ENCODE data around the gene ZBTB32. TPM values are rescaled to one million over a fixed set of nuclear protein-coding genes. Genes with fewer than 3 reads are reported as not detected.

ZBTB32 gene
- total RNA-seq, 1 donor from 2014 or later: 234 TPM

- peak; percentile 93 for DNase-seq (ENCODE audit: low spot score)
- H3K36me3 Mint-ChIP-seq (ENCODE audit: low read depth): no peaks in the 10 kb centered on the region
- H3K27ac Mint-ChIP-seq: peak overlapping the region; percentile 91
- peaks cover 11% of the 10 kb centered on the region for H3K4me1 Mint-ChIP-seq (ENCODE audit: low read depth)
- H3K27me3 Mint-ChIP-seq (ENCODE audit: low read depth): no peaks in the 10 kb centered on the region
- peak overlapping the region; percentile 91 for H3K4me3 Mint-ChIP-seq (ENCODE audit: low read depth)
- intact Hi-C loops (cut with micrococcal nuclease): loop anchor here (1.0 to 2.0 kb wide), 3 partner anchors 9 to 42 kb away; no protein-coding TSS in a partner anchor
- H3K9me3 Mint-ChIP-seq: no peaks in the 10 kb centered on the region
Measured at GRCh38 chr19:35702223-35703012, 1.9 kb upstream of the ZBTB32 start.

DNA sequence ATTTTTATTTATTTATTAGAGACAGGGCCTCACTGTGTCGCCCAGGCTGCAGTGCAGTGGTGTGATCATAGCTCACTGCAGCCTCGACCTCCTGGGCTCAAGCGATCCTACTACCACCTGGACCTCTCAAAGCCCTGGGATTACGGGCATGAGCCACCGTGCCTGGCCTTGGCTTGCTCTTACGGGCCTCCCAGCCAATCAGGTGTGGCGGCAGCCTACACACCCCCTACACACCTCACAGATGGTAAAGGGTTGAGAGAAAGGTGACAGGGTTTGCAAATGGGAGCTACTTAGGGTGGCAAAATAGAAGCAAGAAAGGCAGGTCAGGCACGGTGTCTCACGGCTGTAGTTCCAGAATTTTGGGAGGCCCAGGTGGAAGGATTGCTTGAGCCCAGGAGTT lies 1.0 kb upstream of the ZBTB32 start:
- Mint-ChIP-seq H3K9me3 (no peaks in the 10 kb centered on the region), H3K4me1 (ENCODE audit: low read depth) (peaks cover 10% of the 10 kb centered on the region), H3K36me3 (ENCODE audit: low read depth) (peaks cover under 1% of the 10 kb centered on the region), H3K4me3 (ENCODE audit: low read depth) (no peak overlapping the region), H3K27ac (no peak overlapping the region), H3K27me3 (ENCODE audit: low read depth) (no peaks in the 10 kb centered on the region)
- no peak for DNase-seq (ENCODE audit: low spot score)
- intact Hi-C loops (cut with micrococcal nuclease): loop anchor here (2.0 kb wide), 1 partner anchor 13 kb away; no protein-coding TSS in a partner anchor

DNA sequence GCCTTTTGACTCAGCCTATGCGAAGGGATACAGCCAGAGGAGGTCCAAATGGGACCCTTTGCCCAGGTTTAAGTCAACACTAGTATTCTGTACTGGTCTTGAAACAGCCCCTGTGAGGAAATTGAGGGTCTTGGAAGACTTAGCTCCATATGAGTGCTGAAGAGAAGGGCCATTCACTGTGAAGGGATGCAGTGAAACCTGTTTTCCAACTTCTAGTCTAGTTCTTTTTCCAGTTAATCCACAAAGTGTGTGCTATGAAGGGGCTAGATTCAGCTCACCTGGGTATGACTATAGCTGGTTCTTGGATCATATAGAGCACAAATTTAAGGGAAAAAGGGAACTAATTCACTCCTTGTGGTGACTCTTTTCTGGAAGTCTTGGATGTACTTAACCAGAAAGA lies 4.0 kb downstream of the ZBTB32 start:
- intact Hi-C loops (cut with micrococcal nuclease): no loop called here
- H3K27ac Mint-ChIP-seq: no peak overlapping the region
- H3K4me1 Mint-ChIP-seq (ENCODE audit: low read depth): peaks cover 26% of the 10 kb centered on the region
- H3K36me3 Mint-ChIP-seq (ENCODE audit: low read depth): peaks cover 7% of the 10 kb centered on the region
- no peaks in the 10 kb centered on the region for H3K27me3 Mint-ChIP-seq (ENCODE audit: low read depth)
- H3K9me3 Mint-ChIP-seq: peaks cover 3% of the 10 kb centered on the region
- no peak overlapping the region for H3K4me3 Mint-ChIP-seq (ENCODE audit: low read depth)
- DNase-seq (ENCODE audit: low spot score): no peak

DNA sequence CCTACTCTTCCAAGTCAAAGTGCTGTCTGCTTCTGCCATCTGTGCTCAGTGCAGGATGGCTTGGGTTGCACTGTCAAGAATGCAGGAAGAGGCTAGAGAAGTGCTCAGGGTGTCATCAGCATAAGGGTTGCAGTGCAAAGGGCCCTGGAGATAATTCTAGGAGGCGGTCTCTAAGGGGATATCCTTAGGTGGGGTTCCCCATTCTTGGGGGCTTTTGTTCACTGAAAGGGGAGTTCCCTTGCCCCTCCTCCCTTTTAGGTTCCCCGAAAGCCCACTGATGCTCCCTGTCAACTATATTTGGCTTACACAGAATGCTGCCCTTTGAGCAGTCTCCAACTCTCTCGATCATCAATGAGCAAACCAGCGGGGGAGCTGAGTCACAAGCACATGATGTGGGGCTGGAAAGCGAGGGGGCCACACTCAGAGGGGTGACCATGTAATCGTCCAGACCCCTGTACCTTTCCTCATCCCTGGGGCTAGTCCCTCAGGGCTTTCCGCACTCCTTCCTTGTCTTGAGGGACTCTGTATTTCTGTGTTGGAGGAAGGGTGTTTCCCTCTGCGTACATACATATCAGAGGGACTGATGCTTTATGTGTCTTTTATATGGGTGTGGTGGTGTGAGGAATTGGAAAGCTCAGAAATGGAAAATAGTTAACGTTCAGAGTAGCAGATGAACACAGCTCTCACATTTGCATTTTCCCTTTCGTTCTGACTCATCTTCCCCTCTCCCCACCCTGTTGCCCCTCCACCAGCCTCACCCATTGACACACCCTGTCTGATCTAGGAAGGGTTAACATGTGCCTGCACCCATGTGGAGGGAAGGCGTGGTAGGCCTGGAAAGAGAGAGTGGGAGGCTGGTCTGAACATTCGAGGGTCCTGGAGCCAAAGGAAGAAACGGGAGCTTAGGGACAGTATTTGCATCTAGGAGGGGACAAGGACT lies 6.7 kb downstream of the ZBTB32 start:
- Mint-ChIP-seq H3K9me3 (peaks cover 3% of the 10 kb centered on the region), H3K36me3 (ENCODE audit: low read depth) (peaks cover 34% of the 10 kb centered on the region), H3K27ac (peak overlapping the region; percentile 100), H3K4me1 (ENCODE audit: low read depth) (peaks cover 40% of the 10 kb centered on the region), H3K4me3 (ENCODE audit: low read depth) (peak overlapping the region; percentile 66), H3K27me3 (ENCODE audit: low read depth) (no peaks in the 10 kb centered on the region)
- peak; percentile 71 for DNase-seq (ENCODE audit: low spot score)
- intact Hi-C loops (cut with micrococcal nuclease): loop anchor here (1.0 to 5.0 kb wide), 3 partner anchors 9 to 164 kb away; partner anchors contain the start of gene TMEM147

DNA sequence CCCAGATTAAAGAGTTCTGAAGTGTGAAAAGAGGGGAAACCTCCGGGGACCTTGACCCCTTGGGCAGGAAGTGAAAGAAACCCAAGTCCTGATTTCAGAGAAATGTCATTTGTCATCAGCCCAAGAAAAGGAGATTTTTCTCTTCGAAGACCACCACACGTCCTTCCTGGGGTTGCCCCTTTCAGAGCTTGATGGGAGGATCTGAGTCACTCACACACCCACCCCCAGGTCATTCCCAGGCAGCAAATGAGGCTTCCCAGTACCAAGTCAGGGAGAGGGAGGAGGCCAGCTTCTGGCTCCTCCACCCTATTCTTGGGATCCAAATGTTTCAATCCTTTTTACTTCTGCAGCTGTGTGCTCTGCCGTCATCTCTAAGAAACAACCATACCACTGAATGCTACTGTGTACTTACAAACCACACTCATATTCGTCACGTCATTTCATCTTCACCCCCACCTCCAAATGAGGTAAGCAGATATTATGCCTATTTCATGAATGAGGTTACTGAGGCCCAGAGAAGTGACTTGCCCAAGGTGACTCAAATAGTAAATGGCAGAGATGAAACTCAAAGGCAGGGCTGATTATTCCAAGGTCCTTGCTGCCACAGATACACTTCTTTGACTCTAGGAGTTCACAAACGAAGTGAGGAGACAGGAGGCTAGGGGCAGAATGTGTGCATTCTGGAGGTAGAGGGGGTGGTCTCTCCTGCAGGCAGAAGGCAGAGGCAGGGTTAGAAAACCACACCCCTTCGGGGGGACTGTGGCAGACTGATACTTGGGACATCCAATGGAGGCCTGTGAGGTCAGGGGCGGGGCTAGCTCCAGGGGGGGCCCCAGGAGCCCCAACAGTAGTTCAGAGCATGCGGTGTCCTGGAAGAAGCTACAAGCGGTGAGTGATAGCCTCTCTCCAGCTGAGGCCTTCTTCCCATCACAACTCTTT lies 8.5 kb downstream of the ZBTB32 start:
- Mint-ChIP-seq H3K9me3 (peaks cover 3% of the 10 kb centered on the region), H3K4me3 (ENCODE audit: low read depth) (peak overlapping the region; percentile 94), H3K36me3 (ENCODE audit: low read depth) (peaks cover 43% of the 10 kb centered on the region), H3K27ac (peak overlapping the region; percentile 100), H3K4me1 (ENCODE audit: low read depth) (peaks cover 43% of the 10 kb centered on the region), H3K27me3 (ENCODE audit: low read depth) (no peaks in the 10 kb centered on the region)
- intact Hi-C loops (cut with micrococcal nuclease): loop anchor here (1.0 to 5.0 kb wide), 4 partner anchors 27 to 190 kb away; partner anchors contain the start of genes HCST and TMEM147
- DNase-seq (ENCODE audit: low spot score): peak; percentile 72

DNA sequence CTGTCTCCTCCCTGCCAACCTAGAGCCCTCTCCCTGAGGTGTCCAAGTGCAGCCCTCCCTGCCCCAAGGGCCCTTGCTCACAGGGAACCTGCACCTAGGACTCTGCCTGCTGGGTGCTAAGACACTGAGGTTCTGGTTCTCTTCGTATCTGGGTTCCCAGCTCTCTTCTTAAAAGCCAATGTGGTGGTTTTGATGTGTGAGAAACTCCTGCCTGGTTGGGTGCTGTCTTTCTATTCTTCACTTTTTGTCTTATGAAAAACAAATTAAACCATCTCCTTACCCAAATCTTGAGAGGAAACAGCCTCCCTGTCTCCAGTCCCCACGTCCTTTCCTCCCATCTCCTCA lies 9.1 kb downstream of the ZBTB32 start:
- Mint-ChIP-seq H3K27me3 (ENCODE audit: low read depth) (no peaks in the 10 kb centered on the region), H3K27ac (peak overlapping the region; percentile 100), H3K4me1 (ENCODE audit: low read depth) (peaks cover 43% of the 10 kb centered on the region), H3K9me3 (peaks cover 3% of the 10 kb centered on the region), H3K36me3 (ENCODE audit: low read depth) (peaks cover 40% of the 10 kb centered on the region), H3K4me3 (ENCODE audit: low read depth) (peak overlapping the region; percentile 94)
- intact Hi-C loops (cut with micrococcal nuclease): loop anchor here (2.0 to 5.0 kb wide), 3 partner anchors 41 to 189 kb away; partner anchors contain the start of genes HCST and TMEM147
- no peak for DNase-seq (ENCODE audit: low spot score)

DNA sequence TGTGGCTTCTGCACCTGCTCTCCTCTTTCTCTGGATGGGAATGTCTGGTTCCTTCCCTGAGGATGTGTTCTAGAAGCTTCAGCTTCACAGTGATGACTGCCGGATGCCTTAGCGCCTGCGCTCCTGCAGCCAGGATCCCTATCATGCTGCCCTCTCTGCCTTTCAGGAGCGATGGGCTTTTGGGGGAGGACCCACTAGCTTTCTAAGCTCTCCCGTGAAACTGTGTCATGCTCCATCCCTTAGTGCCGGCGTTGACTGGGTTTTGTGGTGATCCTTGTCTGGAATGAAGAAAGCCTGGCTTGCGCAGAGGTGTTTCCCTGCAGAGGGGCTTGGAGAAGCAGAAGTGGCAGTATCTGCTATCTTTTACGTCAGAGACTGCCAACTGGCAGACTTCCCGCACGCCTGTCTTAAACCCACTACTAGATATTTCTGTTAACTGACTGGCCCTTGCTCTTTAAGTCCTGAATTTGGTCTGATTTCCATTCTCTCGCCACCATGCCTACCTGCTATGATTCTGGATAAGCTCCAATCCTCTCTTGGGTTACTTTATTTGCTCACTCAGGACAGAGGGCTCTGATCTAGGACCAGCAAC lies 9.6 kb downstream of the ZBTB32 start:
- Mint-ChIP-seq H3K4me3 (ENCODE audit: low read depth) (peak overlapping the region; percentile 94), H3K4me1 (ENCODE audit: low read depth) (peaks cover 46% of the 10 kb centered on the region), H3K27ac (peak overlapping the region; percentile 100), H3K9me3 (peaks cover 3% of the 10 kb centered on the region), H3K27me3 (ENCODE audit: low read depth) (no peaks in the 10 kb centered on the region), H3K36me3 (ENCODE audit: low read depth) (peaks cover 44% of the 10 kb centered on the region)
- intact Hi-C loops (cut with micrococcal nuclease): loop anchor here (2.0 to 5.0 kb wide), 3 partner anchors 41 to 189 kb away; partner anchors contain the start of genes HCST and TMEM147
- no peak for DNase-seq (ENCODE audit: low spot score)

DNA sequence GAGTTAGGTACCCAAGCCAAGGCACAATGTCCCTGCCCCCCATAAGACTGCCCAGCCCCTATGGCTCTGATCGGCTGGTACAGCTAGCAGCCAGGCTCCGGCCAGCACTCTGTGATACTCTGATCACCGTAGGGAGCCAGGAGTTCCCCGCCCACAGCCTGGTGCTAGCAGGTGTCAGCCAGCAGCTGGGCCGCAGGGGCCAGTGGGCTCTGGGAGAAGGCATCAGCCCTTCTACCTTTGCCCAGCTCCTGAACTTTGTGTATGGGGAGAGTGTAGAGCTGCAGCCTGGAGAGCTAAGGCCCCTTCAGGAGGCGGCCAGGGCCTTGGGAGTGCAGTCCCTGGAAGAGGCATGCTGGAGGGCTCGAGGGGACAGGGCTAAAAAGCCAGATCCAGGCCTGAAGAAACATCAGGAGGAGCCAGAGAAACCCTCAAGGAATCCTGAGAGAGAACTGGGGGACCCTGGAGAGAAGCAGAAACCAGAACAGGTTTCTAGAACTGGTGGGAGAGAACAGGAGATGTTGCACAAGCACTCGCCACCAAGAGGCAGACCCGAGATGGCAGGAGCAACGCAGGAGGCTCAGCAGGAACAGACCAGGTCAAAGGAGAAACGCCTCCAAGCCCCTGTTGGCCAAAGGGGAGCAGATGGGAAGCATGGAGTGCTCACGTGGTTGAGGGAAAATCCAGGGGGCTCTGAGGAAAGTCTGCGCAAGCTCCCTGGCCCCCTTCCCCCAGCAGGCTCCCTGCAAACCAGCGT lies 10.4 kb downstream of the ZBTB32 start:
- H3K4me1 Mint-ChIP-seq (ENCODE audit: low read depth): peaks cover 50% of the 10 kb centered on the region
- H3K27me3 Mint-ChIP-seq (ENCODE audit: low read depth): no peaks in the 10 kb centered on the region
- peak overlapping the region; percentile 100 for H3K27ac Mint-ChIP-seq
- peaks cover 3% of the 10 kb centered on the region for H3K9me3 Mint-ChIP-seq
- H3K4me3 Mint-ChIP-seq (ENCODE audit: low read depth): peak overlapping the region; percentile 94
- DNase-seq (ENCODE audit: low spot score): no peak
- intact Hi-C loops (cut with micrococcal nuclease): loop anchor here (5.0 kb wide), 2 partner anchors 167 to 447 kb away; partner anchors contain the start of genes TMEM147 and USF2
- H3K36me3 Mint-ChIP-seq (ENCODE audit: low read depth): peaks cover 50% of the 10 kb centered on the region

- H3K4me3 Mint-ChIP-seq (ENCODE audit: low read depth): peak overlapping the region; percentile 94
- peaks cover 3% of the 10 kb centered on the region for H3K9me3 Mint-ChIP-seq
- peaks cover 54% of the 10 kb centered on the region for H3K36me3 Mint-ChIP-seq (ENCODE audit: low read depth)
- intact Hi-C loops (cut with micrococcal nuclease): loop anchor here (5.0 kb wide), 1 partner anchor 448 kb away; the partner anchor contains the start of gene USF2
- DNase-seq (ENCODE audit: low spot score): no peak
- H3K27ac Mint-ChIP-seq: peak overlapping the region; percentile 92
- peaks cover 48% of the 10 kb centered on the region for H3K4me1 Mint-ChIP-seq (ENCODE audit: low read depth)
- H3K27me3 Mint-ChIP-seq (ENCODE audit: low read depth): no peaks in the 10 kb centered on the region
Measured at GRCh38 chr19:35715355-35715809, 11.0 kb downstream of the ZBTB32 start.

GRCh38 chr19:35715981-35716800 lies 11.8 kb downstream of the ZBTB32 start:
- intact Hi-C loops (cut with micrococcal nuclease): loop anchor here (2.0 to 5.0 kb wide), 3 partner anchors 13 to 449 kb away; partner anchors contain the start of gene USF2
- Mint-ChIP-seq H3K27me3 (ENCODE audit: low read depth) (no peaks in the 10 kb centered on the region), H3K27ac (peak overlapping the region; percentile 92), H3K4me3 (ENCODE audit: low read depth) (peak overlapping the region; percentile 94), H3K9me3 (peaks cover 3% of the 10 kb centered on the region), H3K36me3 (ENCODE audit: low read depth) (peaks cover 60% of the 10 kb centered on the region), H3K4me1 (ENCODE audit: low read depth) (peaks cover 40% of the 10 kb centered on the region)
- DNase-seq (ENCODE audit: low spot score): no peak
